Uterus (tissue), 4 donors: ENCODE results near the gene MPZ. TPM values are rescaled to one million over a fixed set of nuclear protein-coding genes. Genes with fewer than 3 reads are reported as not detected.

ENCODE experiments used
- DNase-seq, 2 donors: peaks; one replicate each; pipeline ENCODE4 v3.0.0-alpha.2; 2019 to 2020
- H3K27ac ChIP-seq, 2 donors: fragments of 200-600 bp; sonication (generic); 1 replicate in 1 of 2; 2 replicates in 1 of 2; pipeline ENCODE4 v1.5.1; 2016 to 2018
- H3K27me3 ChIP-seq, 2 donors: fragments of 200-600 bp; sonication (generic); one replicate each; pipeline ENCODE4 v1.5.1; 2018 to 2019; ENCODE audit warnings: control low read depth in 1 of 2
- H3K36me3 ChIP-seq, 2 donors: fragments of 200-600 bp; sonication (generic); one replicate each; pipeline ENCODE4 v1.5.1; 2019; ENCODE audit warnings: control low read depth in 1 of 2
- H3K4me1 ChIP-seq, 2 donors: fragments of 200-600 bp; sonication (generic); one replicate each; pipeline ENCODE4 v1.5.1; 2018 to 2019; ENCODE audit warnings: control low read depth in 1 of 2
- H3K4me3 ChIP-seq, 2 donors: fragments of 200-600 bp; sonication (generic); 1 replicate in 1 of 2; 2 replicates in 1 of 2; pipeline ENCODE4 v1.5.1; 2018 to 2019; ENCODE audit warnings: mild to moderate bottlenecking in 1 of 2
- H3K9me3 ChIP-seq, 2 donors: fragments of 200-600 bp; sonication (generic); one replicate each; pipeline ENCODE4 v1.5.1; 2019; ENCODE audit warnings: control low read depth in 1 of 2
- POLR2A ChIP-seq, 2 donors: fragments of 450-650 bp; IDR thresholded peaks; one replicate each; pipeline ENCODE4 v1.6.1; 2016; ENCODE audit warnings: antibody characterized with exemption in 2 of 2, mild to moderate bottlenecking in 1 of 2, moderate library complexity in 1 of 2
- intact Hi-C: fragments of 100-400 bp; cut with DNase I; formaldehyde crosslinking; loops from one replicate; pipeline ENCODE4 v1.15.1; 2023; ENCODE audit warnings: low total_unique reads
- total RNA-seq, 4 donors: library from RNA; depleted of rRNA in 3 of 4; stranded (reverse); fragments of >200 nt in 3 of 4; gene quantifications; one replicate each; pipeline versions ENCODE4 v1.1.0 to v1.2.4, GENCODE V29; 2014 to 2023
- TF ChIP-seq, protein P1 (sequence below), 4 experiments: fragments of 200-600 bp in 2 of 4; fragments of 450-650 bp in 2 of 4; sonication (generic) in 2 of 4; IDR thresholded peaks; one replicate each; pipeline ENCODE4 v1.5.1; 2016 to 2019; ENCODE audit warnings: antibody characterized with exemption in 4 of 4, mild to moderate bottlenecking in 2 of 4, moderate library complexity in 1 of 4
- donor health status: DM: yes; HTN: yes; CAD: no.

Gene MPZ
- 10 to 100 TPM in 1 of 4 donors, 1 to 10 TPM in 1, not detected in 2; 2.2 to 10.7 TPM for total RNA-seq

DNA sequence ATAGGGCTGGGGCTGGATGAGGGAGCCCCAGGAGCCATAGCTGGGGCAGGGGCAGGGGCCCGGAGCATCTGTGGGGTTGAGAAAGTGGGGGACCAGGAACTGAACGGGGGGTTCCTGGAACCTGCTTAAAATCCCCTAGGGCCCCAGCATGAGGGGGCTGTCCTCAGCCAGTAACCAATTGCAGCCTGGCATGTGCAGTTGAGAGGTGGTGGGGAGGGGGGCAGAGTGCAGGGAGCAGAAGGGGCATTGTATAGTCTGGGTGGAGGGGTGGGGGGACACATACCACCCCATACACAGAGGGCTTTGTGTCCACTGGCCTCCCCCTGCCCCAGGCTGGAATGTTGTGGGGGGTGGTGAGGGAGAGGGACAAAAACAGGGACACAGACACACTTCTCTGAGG is at the start of gene MPZ:
Gene MPZ, minus strand, starts transcription at position 101 of the 400 bp plus-strand sequence. Its CDS starts 63 bp downstream, at position 38.
- no peak for DNase-seq
- Histone ChIP-seq H3K36me3 (no peaks in the 10 kb centered on the region), H3K9me3 (no peaks in the 10 kb centered on the region), H3K4me1 (peaks cover 0 to 1% of the 10 kb centered on the region in 2 donors), H3K27ac (no peak within 1 kb of the TSS), H3K4me3 (no peak within 1 kb of the TSS), H3K27me3 (no peaks in the 10 kb centered on the region)
- intact Hi-C loops = no loop called here
- TF ChIP-seq POLR2A (IDR thresholded peaks at IDR 0.05) = no peak
- TF ChIP-seq, protein P1, sequence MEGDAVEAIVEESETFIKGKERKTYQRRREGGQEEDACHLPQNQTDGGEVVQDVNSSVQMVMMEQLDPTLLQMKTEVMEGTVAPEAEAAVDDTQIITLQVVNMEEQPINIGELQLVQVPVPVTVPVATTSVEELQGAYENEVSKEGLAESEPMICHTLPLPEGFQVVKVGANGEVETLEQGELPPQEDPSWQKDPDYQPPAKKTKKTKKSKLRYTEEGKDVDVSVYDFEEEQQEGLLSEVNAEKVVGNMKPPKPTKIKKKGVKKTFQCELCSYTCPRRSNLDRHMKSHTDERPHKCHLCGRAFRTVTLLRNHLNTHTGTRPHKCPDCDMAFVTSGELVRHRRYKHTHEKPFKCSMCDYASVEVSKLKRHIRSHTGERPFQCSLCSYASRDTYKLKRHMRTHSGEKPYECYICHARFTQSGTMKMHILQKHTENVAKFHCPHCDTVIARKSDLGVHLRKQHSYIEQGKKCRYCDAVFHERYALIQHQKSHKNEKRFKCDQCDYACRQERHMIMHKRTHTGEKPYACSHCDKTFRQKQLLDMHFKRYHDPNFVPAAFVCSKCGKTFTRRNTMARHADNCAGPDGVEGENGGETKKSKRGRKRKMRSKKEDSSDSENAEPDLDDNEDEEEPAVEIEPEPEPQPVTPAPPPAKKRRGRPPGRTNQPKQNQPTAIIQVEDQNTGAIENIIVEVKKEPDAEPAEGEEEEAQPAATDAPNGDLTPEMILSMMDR (IDR thresholded peaks at IDR 0.05) = no peak

DNA sequence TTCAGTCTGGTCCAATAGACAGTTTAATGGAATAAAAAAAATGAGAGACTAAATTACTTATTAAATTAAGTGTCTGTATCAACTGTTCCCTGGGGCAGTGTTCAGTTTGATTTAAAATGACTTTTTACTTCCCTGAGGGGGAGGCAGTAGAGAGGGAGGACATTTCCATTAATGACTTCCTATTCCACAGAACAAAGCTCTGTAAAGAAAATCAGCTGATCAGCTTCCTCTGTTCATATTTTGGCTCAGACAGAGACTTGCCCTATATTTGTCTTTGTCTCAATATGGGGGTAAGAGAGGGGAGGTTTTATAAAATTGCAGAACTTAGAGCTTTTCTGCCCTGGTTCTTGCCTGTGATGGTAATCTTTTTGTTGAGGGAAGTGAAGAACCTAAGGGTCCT is 49.5 kb upstream of the MPZ start:
- no peaks in the 10 kb centered on the region for H3K27me3 ChIP-seq
- H3K9me3 ChIP-seq = no peaks in the 10 kb centered on the region
- H3K36me3 ChIP-seq = no peaks in the 10 kb centered on the region
- no peak overlapping the region for H3K27ac ChIP-seq
- TF ChIP-seq, protein P1 (IDR thresholded peaks at IDR 0.05) = no peak
- TF ChIP-seq POLR2A (IDR thresholded peaks at IDR 0.05) = no peak
- intact Hi-C loops = no loop called here
- DNase-seq = no peak
- no peak overlapping the region for H3K4me3 ChIP-seq
- no peaks in the 10 kb centered on the region for H3K4me1 ChIP-seq

DNA sequence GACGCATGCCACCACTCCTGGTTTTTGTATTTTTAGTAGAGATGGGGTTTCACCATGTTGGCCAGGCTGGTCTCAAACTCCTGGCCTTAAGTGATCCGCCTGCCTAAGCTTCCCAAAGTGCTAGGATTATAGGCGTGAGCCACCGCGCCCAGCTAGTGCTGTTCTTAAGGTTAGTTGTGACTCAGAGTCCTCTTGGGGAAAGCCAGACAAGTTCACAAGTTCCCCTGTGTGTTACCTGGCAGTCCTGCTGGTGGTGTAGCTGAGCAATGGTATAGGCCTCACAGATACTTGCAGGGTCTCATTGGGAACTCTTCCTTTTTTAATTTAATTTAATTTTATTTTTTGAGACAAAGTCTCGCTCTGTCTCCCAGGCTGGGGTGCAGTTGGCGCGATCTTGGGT is 47.3 kb upstream of the MPZ start:
- H3K27ac ChIP-seq = no peak overlapping the region
- H3K27me3 ChIP-seq = no peaks in the 10 kb centered on the region
- TF ChIP-seq POLR2A (IDR thresholded peaks at IDR 0.05) = no peak
- TF ChIP-seq, protein P1 (IDR thresholded peaks at IDR 0.05) = no peak
- no peaks in the 10 kb centered on the region for H3K9me3 ChIP-seq
- DNase-seq = no peak
- H3K36me3 ChIP-seq = no peaks in the 10 kb centered on the region
- no peaks in the 10 kb centered on the region for H3K4me1 ChIP-seq
- intact Hi-C loops = no loop called here
- no peak overlapping the region for H3K4me3 ChIP-seq

DNA sequence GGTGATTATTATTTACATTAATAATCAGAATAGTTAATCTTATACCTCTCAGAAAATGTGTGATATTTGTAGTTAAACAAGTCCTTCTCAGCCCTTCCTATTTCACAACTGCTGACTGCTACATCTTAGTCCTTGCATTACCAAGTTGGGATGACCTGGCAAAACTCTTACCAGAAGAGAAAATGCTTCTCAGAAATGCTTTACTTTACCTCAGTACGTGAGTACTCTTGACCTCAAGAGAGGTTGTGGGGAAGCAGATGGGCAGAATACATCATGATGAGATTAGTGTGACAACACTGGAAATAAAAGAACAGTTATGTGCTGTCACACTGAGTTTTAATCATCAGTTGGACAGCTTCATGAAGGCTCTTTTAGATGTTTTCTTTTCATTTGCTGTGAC is 41.7 kb upstream of the MPZ start:
- H3K36me3 ChIP-seq = no peaks in the 10 kb centered on the region

DNA sequence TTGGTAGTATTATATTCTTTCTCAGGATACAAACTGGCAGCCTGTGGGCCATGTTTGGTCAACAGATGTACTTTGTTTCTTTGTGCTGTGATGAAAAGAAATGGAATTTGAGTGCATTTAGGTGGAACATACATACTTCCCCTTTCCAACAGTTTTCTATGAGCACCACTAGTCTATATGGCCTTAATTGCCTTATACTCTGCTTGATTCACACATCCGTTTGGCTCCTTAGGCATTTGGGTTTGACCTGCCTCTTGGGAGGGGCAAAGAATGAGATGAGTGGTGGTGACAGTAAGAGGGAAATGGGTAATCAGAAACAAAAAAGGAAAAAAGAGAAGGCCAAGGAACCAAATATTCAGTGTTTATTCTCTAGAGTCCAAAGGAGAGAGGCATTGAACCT is 40.9 kb upstream of the MPZ start:
- TF ChIP-seq, protein P1 (IDR thresholded peaks at IDR 0.05) = no peak
- TF ChIP-seq POLR2A (IDR thresholded peaks at IDR 0.05) = no peak
- no peaks in the 10 kb centered on the region for H3K36me3 ChIP-seq
- no peak overlapping the region for H3K4me3 ChIP-seq
- no peak overlapping the region for H3K27ac ChIP-seq
- intact Hi-C loops = no loop called here
- no peaks in the 10 kb centered on the region for H3K9me3 ChIP-seq
- H3K4me1 ChIP-seq = no peaks in the 10 kb centered on the region
- no peaks in the 10 kb centered on the region for H3K27me3 ChIP-seq
- no peak for DNase-seq

More for the DNA sequence above, 41.7 kb upstream of the MPZ start:
- Histone ChIP-seq H3K27me3 (no peaks in the 10 kb centered on the region), H3K27ac (no peak overlapping the region), H3K4me1 (no peaks in the 10 kb centered on the region), H3K4me3 (no peak overlapping the region), H3K9me3 (no peaks in the 10 kb centered on the region)
- DNase-seq = no peak
- intact Hi-C loops = no loop called here
- TF ChIP-seq, protein P1 (IDR thresholded peaks at IDR 0.05) = no peak
- TF ChIP-seq POLR2A (IDR thresholded peaks at IDR 0.05) = no peak
